Measurements from ENCODE around the gene SUPT7L.
"Not testable (repeated sequence)": the region's sequence is repeated elsewhere in the genome, so short reads cannot be mapped to it uniquely, and the experiment has no call there.

Gene SUPT7L

DNA sequence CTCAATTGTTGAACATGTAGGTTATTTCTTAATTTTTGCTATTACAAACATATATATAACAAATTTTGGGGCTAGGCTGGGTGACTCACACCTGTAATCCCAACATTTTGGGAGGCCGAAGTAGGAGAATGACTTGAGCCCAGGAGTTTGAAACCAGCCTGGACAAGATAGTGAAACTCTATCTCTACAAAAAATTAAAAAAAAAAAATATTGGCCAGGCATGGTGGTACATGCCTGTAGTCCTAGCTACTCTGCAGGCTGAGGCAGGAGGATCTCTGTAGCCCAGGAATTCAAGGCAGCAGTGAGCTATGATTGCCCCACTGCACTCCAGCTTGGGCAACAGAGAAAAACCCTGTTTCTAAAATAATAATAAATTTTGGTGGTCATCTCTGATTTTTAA, 23.8 kb upstream of the SUPT7L start:
- no peak for DNase-seq (ENCODE audit: low read depth in 2 of 2, low spot score in 1 of 2)

DNA sequence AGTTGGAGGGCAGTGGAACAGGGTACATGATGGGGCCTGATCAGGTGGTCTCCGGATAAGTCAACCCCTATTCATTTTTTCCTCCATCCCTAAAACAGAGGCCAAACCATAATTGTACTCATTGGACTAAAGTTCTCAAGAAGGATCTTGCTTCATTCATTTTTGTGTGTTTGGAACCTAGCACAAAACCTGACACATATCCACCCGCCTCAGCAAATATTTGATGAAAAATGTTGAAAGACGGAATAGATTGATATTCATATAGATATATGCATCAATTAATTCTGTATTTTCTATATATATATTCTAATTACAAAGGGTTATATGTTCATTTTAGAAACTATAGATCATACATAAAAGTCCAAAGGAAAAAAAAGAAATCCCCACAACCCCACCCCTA, 22.2 kb upstream of the SUPT7L start:
- DNase-seq (ENCODE audit: low read depth in 2 of 2, low spot score in 1 of 2), result no peak

DNA sequence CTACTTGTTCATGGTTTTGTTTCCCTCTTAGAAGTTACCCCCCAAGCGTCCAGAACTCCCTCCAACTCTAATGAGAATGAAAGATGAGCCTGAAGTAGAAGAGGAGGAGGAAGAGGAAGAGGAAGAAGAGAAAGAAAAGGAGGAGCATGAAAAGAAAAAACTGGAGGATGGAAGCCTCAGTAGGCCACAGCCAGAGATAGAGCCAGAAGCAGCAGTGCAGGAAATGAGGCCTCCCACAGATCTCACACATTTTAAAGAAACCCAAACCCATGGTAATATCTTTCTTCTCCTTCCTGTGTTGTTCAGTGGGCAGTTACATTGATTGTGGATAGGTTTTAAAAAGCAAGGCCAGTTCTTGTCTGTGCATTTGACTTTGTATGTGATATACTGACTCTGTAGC, 21.6 kb upstream of the SUPT7L start:
- not testable (repeated sequence) for DNase-seq (ENCODE audit: low read depth in 2 of 2, low spot score in 1 of 2)

DNA sequence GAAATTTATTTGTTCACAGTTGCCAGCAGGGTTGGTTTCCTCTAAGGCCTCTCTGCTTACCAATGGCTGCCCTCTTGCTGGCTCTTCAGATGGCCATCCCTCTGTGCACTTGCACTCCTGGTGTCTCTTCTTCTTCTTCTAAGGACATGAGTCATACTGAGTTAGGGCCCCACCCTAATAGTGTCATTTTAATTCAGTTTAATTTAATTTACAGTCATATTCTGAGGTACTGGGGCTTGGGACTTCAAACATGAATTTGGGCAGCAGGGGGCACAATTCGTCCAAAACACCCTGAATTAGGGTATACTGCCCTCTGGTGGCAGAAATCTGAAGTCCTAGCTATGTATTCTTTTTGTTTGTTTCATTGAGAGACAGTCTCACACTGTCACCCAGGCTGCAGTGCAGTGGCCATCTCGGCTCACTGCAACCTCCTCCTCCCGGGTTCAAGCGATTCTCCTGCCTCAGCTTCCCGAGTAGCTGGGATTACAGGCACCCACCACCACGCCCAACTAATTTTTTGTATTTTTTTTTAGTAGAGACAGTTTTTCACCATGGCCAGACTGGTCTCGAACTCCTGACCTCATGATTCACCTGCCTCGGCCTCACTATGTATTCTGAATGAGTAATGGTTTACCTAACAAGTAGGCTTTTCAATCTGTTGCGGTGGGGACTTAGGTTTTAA, 20.1 kb upstream of the SUPT7L start:
- DNase-seq (ENCODE audit: low read depth in 2 of 2, low spot score in 1 of 2), result peak; percentile 64 to 74

DNA sequence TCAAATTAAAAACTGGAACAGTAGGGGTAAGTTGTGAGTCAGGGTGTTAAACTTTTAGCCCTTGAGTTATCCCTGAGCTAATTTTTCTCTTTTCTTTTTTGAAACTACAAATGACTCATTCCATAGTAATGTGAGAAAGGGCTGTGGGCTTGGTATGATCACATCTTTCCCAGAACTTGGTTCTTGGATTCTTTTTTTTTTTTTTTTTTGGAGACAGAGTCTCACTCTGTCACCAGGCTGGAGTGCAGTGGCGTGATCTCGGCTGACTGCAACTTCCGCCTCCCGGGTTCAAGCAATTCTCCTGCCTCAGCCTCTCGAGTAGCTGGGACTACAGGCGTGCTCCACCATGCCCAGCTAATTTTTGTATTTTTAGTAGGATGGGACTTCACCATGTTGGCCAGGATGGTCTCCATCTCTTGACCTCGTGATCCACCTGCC, 18.9 kb upstream of the SUPT7L start:
- not testable (repeated sequence) for DNase-seq (ENCODE audit: low read depth in 2 of 2, low spot score in 1 of 2)

DNA sequence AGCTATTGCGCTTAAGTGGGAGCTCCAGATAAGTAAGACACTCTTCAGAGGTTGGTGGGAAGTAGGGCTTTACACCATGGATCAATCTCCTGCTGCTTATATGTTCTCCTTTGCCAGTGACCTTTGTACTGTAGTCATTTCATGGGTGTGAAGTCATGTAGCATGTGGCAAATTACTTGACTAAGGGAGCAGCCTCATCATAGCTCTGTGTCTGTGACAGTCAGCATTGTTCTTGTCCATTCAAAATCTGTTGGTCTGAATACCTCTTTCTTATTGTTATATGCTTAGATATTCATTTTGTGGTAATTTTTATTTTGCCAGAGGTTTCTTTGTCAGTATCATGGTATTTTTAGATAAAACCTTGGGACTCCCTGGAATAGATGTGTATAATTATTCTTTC, 18.4 kb upstream of the SUPT7L start:
- DNase-seq (ENCODE audit: low read depth in 2 of 2, low spot score in 1 of 2), result no peak

DNA sequence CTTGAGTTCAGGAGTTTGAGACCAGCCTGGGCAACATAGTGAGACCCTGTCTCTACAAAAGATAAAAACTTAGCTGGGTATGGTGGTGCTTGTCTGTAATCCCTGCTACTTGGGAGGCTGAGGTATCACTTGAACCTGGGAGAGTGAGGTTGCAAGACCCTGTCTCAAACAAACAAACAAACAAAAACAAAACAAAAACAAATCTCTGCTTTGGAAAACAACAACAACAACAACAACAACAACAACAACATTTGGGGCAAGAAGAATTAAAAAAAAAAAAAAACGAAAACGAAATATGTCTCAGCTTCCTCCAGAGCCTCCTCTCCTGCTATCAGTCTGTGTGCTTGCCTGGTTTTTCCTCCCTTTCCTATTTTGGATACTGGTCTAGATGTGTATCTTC, 17.2 kb upstream of the SUPT7L start:
- no peak for DNase-seq (ENCODE audit: low read depth in 2 of 2, low spot score in 1 of 2)

DNA sequence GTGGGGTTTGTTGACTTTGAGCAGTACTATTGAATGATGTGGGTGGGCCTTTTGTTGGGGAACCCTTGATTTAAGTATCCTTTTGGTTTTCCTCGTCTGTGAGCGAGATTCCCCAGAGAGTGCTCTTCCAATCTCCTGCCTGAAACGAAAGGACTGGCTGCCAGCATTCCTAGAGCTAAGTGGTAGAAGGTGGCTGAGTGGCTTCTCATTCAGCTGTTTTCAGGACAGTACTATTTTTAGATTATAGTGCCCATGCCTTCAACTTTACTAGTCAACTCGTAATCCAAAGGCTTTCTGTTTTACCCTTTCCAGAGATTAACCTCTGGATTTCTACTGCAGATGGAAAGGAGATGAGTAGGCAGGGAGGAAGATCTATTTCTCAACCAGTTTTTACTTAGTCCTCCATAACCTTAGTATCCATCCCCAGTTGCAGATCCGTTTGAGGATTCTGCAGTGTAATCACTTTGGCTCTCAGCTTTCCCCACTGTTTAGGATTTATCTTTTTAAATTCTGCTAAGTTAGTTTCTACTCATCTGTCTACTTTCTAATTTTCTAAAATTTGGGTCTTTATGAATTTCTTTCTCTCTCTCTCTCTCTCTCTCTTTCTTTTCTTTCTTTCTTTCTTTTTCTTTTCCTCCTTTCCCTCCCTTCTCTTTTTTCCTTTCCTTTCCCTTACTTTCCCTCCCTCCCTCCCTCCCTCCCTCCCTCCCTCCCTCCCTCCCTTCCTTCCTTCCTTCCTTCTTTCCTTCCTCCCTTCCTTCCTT, 9.5 kb upstream of the SUPT7L start:
- DNase-seq (ENCODE audit: low read depth in 2 of 2, low spot score in 1 of 2), result no peak

DNA sequence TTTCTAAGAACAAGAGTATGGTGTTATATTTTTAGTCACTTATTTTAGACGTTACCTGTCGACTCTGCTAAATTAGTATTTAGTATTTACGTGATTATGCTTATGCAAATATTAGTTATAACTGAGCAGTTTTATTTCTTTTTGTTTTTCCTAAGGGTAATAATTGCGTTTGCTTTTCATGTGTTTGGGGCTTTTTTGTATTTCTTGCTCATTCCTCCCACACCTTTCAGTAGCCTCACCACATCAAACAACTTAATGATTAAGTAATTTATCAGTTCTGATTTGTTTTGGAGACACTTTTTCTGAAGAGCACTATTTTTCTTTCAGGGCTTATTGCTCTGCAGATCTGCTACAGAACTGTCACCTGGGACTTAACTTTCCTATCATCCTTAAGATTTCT, 7.8 kb upstream of the SUPT7L start:
- DNase-seq (ENCODE audit: low read depth in 2 of 2, low spot score in 1 of 2), result no peak

DNA sequence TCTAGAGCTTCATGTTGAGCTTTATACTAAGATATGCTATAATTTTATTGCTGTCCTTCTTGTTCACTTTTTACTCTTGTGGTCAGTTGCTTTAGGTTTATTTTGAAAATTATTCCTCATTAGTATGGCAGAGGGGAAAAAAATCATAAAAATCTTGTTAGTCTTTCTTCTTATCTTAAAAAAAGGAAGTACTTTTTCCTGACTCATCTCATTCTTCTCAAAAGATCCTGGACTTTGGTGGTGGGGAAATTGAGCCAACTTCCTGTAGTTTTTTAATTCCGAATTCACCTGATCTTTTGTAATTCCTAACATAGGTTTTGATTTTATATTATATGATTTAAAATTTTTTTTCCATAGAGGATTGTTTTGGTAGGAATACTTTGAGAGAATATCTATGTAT, 4.0 kb upstream of the SUPT7L start:
- DNase-seq (ENCODE audit: low read depth in 2 of 2, low spot score in 1 of 2), result no peak

DNA sequence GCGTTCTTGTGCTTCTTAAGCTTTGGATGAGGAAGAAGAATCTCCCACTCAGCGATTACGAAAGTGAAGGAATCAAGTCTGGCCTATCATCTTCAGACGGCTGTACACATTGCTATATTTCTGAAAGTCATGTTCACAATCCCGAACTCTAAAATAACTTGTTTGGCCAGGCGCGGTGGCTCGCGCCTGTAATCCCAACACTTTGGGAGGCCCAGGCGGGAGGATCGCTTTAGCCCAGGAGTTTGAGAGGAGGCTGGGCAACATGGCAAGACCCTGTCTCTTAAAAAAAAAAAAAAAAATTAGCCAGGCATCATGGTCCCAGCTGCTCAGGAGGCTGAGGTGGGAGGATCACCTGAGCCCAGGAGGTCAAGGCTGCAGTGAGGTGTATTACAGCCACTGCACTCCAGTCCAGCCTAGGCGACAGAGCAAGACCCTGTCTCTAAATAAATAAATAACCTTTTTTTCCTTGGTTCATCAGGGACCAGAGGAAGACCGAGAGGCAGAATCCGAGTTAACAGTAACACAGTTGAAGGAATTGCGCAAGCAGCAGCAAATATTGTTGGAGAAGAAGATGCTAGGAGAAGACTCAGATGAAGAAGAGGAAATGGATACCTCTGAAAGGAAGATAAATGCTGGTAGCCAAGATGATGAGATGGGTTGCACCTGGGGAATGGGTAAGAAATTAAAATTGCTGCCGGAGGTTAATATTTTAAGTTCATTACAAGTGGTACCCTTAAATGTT, 1.4 kb upstream of the SUPT7L start:
- no peak for DNase-seq (ENCODE audit: low read depth in 2 of 2, low spot score in 1 of 2)

DNA sequence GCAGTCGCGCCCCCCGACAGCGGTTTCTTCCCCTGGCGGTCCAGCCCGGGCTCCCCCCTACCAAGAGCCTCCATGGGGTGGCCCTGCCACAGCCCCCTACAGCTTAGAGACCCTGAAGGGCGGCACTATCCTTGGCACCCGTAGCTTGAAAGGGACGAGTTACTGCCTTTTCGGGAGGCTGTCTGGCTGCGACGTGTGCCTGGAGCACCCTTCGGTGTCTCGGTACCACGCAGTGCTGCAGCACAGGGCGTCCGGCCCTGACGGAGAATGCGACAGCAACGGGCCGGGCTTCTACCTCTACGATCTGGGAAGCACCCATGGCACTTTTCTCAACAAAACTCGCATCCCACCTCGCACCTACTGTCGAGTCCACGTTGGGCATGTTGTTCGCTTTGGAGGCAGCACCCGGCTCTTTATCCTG, 750 bp upstream of the SUPT7L start:
- no peak for DNase-seq (ENCODE audit: low read depth in 2 of 2, low spot score in 1 of 2)

DNA sequence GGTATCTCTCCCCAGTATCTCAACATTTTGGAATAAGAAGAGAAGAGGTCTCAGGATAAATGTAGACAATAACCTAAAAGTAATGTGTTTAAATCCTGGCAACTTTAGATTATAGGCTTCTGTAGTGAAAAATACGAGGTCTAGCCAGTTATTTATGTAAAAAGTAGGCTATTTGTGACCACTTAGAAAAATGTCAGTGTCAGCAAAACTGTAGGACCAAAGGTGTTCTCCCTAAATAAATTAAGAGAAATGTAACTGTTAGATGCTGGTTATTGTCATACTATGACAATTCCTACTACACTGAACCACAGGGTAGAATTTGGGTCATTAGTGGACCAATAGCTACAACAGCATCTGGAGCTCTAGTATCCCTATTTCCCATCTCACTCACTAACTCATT, 2.0 kb downstream of the SUPT7L start:
- no peak for DNase-seq (ENCODE audit: low read depth in 2 of 2, low spot score in 1 of 2)

DNA sequence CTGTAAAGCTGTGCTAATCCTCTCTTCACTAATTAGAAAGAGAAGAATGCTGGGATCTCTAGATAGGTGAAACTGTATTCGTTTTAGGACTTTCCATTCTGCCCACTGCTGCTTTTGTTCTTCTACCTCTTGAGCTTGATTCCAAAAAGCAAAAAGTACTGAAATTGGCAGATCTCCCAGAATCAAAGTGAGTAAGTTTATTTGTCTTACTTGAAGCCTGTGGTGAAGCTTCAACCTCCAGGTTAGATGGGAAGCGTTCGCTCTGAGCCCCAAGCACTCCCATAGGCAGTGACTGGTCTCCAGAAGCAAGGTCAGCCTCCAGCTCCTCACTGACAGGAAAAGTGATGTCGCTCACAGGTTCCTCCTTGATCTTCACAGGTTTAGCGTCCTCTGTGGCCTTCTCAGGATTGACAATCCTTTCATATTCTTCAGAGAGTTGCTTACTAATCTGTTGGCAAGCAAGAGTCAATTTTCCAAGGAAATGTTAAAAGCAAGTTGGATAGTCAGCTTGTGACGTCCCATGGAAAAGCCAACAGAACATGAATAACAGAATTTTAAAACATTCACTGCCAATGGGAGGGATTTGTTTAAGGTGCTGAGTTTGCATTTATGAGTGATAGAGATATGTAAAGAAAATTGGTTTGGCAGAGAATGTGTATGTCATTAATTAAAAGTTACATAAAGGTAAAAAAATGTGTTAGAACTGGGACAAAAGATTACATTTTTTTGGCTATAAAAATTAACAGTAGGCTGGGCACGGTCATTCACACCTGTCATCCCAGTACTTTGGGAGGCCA, 8.1 kb downstream of the SUPT7L start:
- no peak for DNase-seq (ENCODE audit: low read depth in 2 of 2, low spot score in 1 of 2)

DNA sequence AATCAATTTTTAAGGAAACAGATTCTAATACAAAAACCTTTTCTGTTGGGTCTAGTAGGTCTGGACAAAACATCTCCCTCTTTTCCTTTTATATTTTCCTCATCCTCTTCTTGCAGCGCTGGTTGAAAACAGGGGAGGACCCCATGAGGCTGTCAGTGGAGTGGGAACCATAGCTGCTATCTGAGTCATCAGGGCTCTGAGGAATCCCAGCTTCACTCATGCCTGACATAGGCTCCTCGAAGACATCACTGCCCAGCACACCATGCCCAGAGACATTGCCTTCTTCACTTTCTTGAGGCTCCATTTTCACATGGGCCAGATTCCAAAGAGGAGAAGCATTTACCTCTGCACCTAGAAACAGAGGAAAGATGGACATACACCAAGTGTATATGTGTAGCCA, 10.0 kb downstream of the SUPT7L start:
- no peak for DNase-seq (ENCODE audit: low read depth in 2 of 2, low spot score in 1 of 2)

DNA sequence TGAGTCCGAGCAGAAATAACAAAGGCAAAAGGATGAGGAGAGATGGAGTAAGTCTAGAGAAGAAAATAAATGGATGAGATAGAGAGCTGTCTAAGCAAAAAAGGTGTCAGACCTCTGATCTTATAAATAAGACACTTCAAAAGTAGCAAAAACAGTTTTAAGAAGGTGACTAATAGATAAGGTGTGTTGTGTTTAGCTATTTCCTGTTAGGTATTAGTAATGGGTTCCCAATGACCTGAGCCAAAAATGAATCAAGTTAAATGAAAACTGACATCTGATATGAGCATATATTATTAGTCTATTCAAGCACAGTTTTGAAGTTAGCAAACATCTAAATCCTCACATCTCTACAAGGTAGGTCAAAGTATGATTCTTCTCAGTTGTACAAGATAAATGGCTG, 10.6 kb downstream of the SUPT7L start:
- DNase-seq (ENCODE audit: low read depth in 2 of 2, low spot score in 1 of 2), result no peak

DNA sequence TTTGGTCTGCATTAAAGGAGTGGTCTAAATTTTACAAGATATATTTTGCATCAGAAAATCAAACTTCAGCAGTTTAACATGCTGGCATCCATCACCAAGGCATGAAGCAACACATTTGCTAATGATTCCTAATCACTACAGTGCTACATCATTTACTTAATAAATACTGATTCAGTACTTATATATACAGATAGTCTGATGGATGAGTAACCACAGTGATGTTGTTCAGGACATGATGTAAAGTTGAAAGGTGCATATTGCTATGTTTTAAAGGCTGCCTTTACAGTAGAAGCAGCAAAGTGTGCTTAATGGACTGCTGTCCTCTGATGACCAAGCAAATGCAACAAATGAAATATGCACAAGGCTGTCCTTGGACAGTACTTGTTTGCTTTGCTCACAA, 11.1 kb downstream of the SUPT7L start:
- DNase-seq (ENCODE audit: low read depth in 2 of 2, low spot score in 1 of 2), result no peak

DNA sequence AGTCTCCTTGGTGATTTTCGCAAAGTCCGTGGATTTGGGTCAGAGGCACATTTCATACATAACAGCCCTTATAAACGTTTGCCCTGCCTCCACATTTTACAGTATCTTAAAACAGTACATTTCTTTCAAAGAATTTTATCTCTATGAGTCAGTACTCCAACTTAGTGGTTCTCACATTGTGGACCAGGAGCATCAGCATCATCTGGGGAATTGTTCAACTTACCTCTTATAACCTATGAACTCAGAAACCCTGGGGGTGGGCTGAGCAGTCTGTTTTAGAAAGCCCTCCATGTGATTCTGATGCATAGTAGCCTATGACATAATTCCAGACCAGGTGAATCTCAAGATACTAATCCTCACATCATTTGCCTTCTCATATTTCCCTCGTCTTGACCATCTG, 12.4 kb downstream of the SUPT7L start:
- no peak for DNase-seq (ENCODE audit: low read depth in 2 of 2, low spot score in 1 of 2)

DNA sequence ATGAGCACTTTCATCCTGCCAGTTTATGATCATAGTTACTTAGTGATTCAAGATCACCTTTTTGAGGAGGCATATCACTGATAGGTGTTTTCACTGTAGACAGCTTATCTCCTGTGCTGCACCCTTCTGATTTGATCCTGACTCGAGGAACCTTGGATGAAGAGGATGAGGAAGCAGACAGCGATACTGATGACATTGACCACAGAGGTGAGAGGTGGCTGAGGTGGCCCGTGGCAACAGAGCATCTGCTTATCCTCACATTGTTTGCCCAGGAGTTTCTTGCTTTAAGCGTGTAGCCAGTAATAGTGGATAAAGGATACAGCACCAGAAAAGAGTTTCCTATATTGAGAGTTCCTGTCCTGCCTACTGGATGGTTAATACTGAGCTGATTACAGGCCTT, 15.7 kb downstream of the SUPT7L start:
- no peak for DNase-seq (ENCODE audit: low read depth in 2 of 2, low spot score in 1 of 2)

DNA sequence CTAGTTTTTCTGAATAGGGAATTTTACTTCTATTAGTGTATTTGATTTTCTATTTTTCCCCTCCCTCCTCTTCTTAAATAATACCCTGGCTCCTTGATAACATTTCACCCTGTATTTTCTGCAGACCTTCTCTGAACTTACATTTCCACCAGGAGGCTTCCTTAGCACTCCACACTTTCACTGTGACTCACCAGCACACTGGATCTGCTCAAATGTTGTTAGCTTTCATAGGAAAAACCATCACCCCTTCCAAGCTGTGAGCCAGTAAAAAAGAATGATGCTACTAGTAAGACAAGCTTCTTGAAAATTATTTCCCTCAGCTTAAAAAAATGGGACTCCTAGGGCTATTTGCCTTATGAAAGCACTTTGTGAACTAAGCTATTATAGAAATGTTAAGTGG, 16.1 kb downstream of the SUPT7L start:
- no peak for DNase-seq (ENCODE audit: low read depth in 2 of 2, low spot score in 1 of 2)

DNA sequence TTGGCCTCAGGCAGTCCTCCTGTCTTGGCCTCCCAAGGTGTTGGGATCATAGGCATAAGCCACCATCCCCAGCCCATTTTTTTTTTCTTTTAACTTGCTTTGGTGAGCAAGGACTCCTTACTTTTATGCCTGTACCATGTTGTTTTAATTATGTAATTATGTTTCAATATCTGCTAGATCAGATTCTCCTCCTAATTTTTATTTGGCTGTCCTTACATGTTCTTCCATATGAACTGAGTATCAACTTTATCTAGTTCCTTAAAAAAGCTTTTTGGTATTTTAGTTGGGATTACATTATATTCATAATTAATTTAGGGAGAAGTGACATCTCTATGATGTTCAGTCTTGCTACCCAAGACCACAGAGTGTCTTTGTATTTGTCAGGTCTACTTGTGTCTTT, 18.2 kb downstream of the SUPT7L start:
- DNase-seq (ENCODE audit: low read depth in 2 of 2, low spot score in 1 of 2), result no peak
